22Rv1 (cell line): Measurements from ENCODE around the gene GHRH.

Experiments
- H3K27ac ChIP-seq: fragments of 450-650 bp; 2 replicates; pipeline ENCODE4 v1.5.1; 2017
- ZFX ChIP-seq: fragments of 450-650 bp; IDR thresholded peaks from 2 replicates; pipeline ENCODE4 v1.6.1; 2017; ENCODE audit warnings: antibody characterized with exemption, borderline replicate concordance
- TF ChIP-seq, protein P1 (sequence below): fragments of 450-650 bp; IDR thresholded peaks from 2 replicates; pipeline ENCODE4 v1.5.1; 2017; ENCODE audit warnings: mild to moderate bottlenecking

The GHRH gene

DNA sequence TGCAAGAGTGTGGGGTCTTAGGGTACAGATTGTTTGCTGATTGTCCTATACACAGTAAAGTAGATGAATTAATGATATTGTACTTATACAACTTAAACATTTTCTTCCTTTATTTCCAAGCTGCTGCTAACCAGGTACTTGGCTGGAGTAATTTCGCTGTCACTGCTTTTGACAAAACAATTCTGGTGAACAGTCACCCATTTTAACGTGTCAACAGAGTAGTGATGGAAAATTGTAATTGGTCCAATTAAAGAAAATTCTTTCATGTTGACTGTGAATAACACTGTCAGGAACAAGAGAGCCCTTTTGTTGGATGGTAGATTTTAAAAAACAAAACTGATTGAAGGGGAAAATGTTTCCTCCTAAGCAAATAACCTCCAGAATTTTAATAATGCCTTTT is 55.8 kb downstream of the GHRH start:
- TF ChIP-seq, protein P1, sequence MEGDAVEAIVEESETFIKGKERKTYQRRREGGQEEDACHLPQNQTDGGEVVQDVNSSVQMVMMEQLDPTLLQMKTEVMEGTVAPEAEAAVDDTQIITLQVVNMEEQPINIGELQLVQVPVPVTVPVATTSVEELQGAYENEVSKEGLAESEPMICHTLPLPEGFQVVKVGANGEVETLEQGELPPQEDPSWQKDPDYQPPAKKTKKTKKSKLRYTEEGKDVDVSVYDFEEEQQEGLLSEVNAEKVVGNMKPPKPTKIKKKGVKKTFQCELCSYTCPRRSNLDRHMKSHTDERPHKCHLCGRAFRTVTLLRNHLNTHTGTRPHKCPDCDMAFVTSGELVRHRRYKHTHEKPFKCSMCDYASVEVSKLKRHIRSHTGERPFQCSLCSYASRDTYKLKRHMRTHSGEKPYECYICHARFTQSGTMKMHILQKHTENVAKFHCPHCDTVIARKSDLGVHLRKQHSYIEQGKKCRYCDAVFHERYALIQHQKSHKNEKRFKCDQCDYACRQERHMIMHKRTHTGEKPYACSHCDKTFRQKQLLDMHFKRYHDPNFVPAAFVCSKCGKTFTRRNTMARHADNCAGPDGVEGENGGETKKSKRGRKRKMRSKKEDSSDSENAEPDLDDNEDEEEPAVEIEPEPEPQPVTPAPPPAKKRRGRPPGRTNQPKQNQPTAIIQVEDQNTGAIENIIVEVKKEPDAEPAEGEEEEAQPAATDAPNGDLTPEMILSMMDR, result no peak
- no peak for TF ChIP-seq ZFX
- no peak overlapping the region for H3K27ac ChIP-seq

DNA sequence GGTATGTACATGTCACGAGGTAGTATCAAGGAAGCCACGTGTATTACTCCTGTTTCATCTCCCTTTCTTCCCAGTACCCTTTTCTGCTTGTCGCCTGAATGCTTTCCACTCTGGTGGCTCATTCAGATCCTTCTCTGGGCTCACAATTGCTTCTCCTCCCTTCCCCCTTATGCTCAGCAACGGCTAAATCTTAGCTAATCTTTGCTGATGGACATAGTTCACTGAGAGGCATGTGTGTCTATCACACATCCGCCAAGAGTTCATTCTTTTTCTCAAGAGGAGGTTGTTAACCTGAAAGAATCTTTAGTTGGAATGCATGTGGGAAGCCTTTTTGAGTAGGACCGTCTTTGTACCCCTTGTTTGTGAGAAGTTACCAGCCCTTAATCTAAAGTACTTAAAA is 56.5 kb downstream of the GHRH start:
- no peak overlapping the region for H3K27ac ChIP-seq
- no peak for TF ChIP-seq ZFX
- TF ChIP-seq, protein P1, result no peak

DNA sequence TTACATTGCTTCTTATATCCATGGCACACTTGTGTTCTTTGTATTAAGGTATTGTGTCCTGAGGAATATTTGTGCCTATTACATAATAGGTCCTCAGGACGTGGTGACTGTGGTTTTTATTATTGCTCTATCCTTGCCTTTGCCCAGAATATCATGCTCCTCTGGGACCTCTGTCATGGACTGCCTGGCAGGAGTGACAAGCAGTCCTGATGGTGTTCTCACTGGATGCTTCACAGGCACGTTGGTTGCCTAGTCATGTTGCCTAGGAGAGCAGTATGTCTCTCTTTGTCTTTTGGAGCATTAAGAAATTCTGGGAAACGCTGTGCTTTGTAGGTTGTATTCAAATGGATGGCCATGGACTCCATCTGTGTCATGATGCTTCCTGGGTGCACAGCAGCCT is 57.6 kb downstream of the GHRH start:
- TF ChIP-seq, protein P1, result no peak
- TF ChIP-seq ZFX, result no peak

DNA sequence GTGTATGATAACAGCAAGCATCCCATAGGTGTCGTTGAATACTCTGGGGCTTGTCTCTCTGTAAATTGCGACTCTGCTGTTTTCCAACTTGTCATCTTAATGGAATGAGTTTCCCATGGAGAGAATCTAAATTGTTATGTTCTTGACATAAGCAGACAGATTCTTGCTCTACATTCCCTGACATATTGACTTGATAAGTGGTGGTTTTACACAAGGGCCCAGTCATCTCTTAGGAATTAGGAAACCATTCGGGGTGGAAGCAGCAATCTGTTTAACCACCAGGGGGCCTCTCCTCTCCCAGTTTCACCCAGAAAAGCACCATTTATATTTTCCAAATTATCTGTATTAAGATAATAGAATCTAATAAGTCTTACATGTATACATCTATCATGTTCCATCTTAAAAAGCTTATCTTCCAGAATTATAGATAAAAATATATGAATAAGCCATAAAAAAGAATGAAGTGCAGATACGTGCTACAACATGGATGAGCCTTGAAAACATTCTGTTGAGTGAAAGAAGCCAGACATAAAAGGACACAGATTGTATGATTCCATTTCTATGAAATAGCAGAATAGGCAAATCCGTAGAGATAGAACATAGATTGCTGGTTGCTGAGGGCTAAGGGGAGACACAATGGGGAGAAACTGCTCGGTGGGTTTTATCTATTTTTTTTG is 59.2 kb downstream of the GHRH start:
- H3K27ac ChIP-seq, result no peak overlapping the region
- TF ChIP-seq ZFX, result no peak
- TF ChIP-seq, protein P1, result peak; percentile 82

More for the DNA sequence above, 57.6 kb downstream of the GHRH start:
- no peak overlapping the region for H3K27ac ChIP-seq

DNA sequence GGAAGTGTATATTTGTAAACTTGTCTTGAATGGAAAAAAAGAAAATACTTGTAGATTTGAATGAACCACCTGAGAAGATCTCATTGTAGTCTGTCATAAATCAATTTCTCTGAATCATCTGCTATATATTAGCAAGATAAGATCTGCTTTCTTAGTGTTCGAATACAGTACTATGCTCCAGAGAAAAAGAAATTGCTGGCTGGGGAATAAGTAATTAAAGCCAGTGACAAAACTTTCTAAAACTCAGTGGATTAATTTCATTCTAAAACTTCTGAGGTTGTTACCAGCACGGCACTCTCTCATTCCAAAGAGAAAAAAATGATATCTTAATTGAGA is 59.8 kb downstream of the GHRH start:
- no peak overlapping the region for H3K27ac ChIP-seq
- TF ChIP-seq, protein P1, result no peak
- TF ChIP-seq ZFX, result no peak
